K562 (cell line): Measurements from ENCODE around the gene CCDC34. TPM values are rescaled to one million over a fixed set of nuclear protein-coding genes. Genes with fewer than 3 reads are reported as not detected.

Experiments
- ATAC-seq: fragments of 200-7000 bp; cut with Tn5 transposase; 3 replicates; pipeline ENCODE4 v1.9.1; 2020; ENCODE audit warnings: moderate library complexity
- BruUV-seq: library from RNA; stranded (reverse); fragments of 400-500 nt; replicated peaks from 2 replicates; lab custom pipeline; 2021; lab: Mats Ljungman, UMichigan
- CTCF ChIA-PET: fragments of 300-600 bp; formaldehyde crosslinking; extraction: SDS; loops from one replicate; lab custom pipeline; 2021; ENCODE audit warnings: low intra/inter-chr PET ratio; lab: Yijun Ruan, JAX
- POLR2A ChIA-PET: fragments of 300-600, 350-650 bp; sonication (Branson Sonifier 250); formaldehyde crosslinking; extraction: SDS; loops from one replicate; lab custom pipeline; 2021; ENCODE audit warnings: antibody characterized with exemption, inconsistent platforms; lab: Yijun Ruan, JAX
- DNase-seq, 4 experiments: peaks; one replicate each; pipeline versions ENCODE4 v3.0.0 to v3.0.0-alpha.2; 2011 to 2018; ENCODE audit warnings: low spot score in 3 of 4, mixed read lengths in 3 of 4; ENCODE audit errors: extremely low read depth in 1 of 4
- FAIRE-seq: peaks from 2 replicates; lab custom pipeline; 2011; peaks lifted over from hg19 to GRCh38; lab: Jason Lieb, UNC
- H2AFZ ChIP-seq: 2 replicates; pipeline ENCODE4 v1.6.0; 2011; ENCODE audit warnings: low read depth, low read length, control low read depth, inconsistent platforms
- H3K27ac ChIP-seq: fragments of 200-600 bp; 3 replicates; pipeline ENCODE4 v1.8.0; 2011; ENCODE audit warnings: low read depth, mild to moderate bottlenecking, control low read depth, inconsistent platforms, low read length, moderate library complexity, mixed read lengths; ENCODE audit errors: extremely low read depth
- H3K27me3 ChIP-seq, 2 experiments: fragments of 300-600 bp in 1 of 2; 2 replicates in 1 of 2; 3 replicates in 1 of 2; pipeline versions ENCODE4 v1.6.0 to v1.8.0; 2011; ENCODE audit warnings: inconsistent platforms in 2 of 2, low read length in 2 of 2, mild to moderate bottlenecking in 1 of 2, mixed read lengths in 1 of 2, moderate library complexity in 1 of 2; ENCODE audit not compliant: control insufficient read depth in 2 of 2, insufficient read depth in 2 of 2
- H3K36me3 ChIP-seq: fragments of 300-600 bp; 3 replicates; pipeline ENCODE4 v1.8.0; 2011; ENCODE audit warnings: mild to moderate bottlenecking, low read length, inconsistent platforms; ENCODE audit not compliant: control insufficient read depth, insufficient read depth
- H3K4me1 ChIP-seq, 2 experiments: fragments of 200-600 bp in 1 of 2; replicated peaks in 1 of 2; 2 replicates in 1 of 2; 3 replicates in 1 of 2; pipeline versions ENCODE4 v1.5.1 to v1.8.0; 2011; ENCODE audit warnings: inconsistent platforms in 2 of 2, low read length in 2 of 2, mild to moderate bottlenecking in 1 of 2, mixed read lengths in 1 of 2, moderate library complexity in 1 of 2; ENCODE audit not compliant: control insufficient read depth in 2 of 2, insufficient read depth in 2 of 2
- H3K4me2 ChIP-seq: 2 replicates; pipeline ENCODE4 v1.6.1; 2011; ENCODE audit warnings: low read length, control low read depth, inconsistent platforms, mixed read lengths; ENCODE audit not compliant: insufficient read depth
- H3K4me3 ChIP-seq: fragments of 200-600 bp; sonication (generic), shearing (Covaris generic); 2 replicates; pipeline ENCODE4 v1.5.1; 2016; ENCODE audit warnings: control low read depth, inconsistent platforms
- H3K79me2 ChIP-seq: fragments of 200-600 bp; 3 replicates; pipeline ENCODE4 v1.8.0; 2011; ENCODE audit warnings: low read length, inconsistent platforms; ENCODE audit not compliant: control insufficient read depth, insufficient read depth
- H3K9ac ChIP-seq, 2 experiments: 2 replicates each; pipeline versions ENCODE4 v1.6.0 to v1.6.1; 2011; ENCODE audit warnings: low read depth in 2 of 2, low read length in 2 of 2, control low read depth in 1 of 2, inconsistent platforms in 1 of 2, mild to moderate bottlenecking in 1 of 2, mixed read lengths in 1 of 2; ENCODE audit not compliant: insufficient read depth in 1 of 2
- H3K9me1 ChIP-seq: one replicate; pipeline ENCODE4 v1.6.0; 2011; ENCODE audit warnings: inconsistent platforms, mild to moderate bottlenecking, low read length, moderate library complexity; ENCODE audit not compliant: control insufficient read depth, insufficient read depth
- H3K9me3 ChIP-seq: replicated peaks from 2 replicates; pipeline ENCODE4 v1.5.1; 2011; ENCODE audit warnings: low read depth, low read length, inconsistent platforms; ENCODE audit not compliant: control insufficient read depth, insufficient read depth
- H4K20me1 ChIP-seq: replicated peaks from 2 replicates; pipeline ENCODE4 v1.6.1; 2011; ENCODE audit warnings: low read length, inconsistent platforms, mixed read lengths; ENCODE audit not compliant: control insufficient read depth, insufficient read depth
- CGGBP1 ChIP-seq: fragments of 250-450 bp; sonication (Bioruptor Pico); IDR thresholded peaks from 2 replicates; pipeline ENCODE4 v1.9.0; 2021; ENCODE audit warnings: mild to moderate bottlenecking
- KDM1A ChIP-seq, 2 experiments: fragments of 450-650 bp; IDR thresholded peaks; 2 replicates each; pipeline ENCODE4 v1.6.1; 2016; ENCODE audit warnings: mild to moderate bottlenecking in 2 of 2
- MAFG ChIP-seq: fragments of 450-650 bp; conservative IDR thresholded peaks from 2 replicates; pipeline ENCODE4 v1.6.1; 2016; ENCODE audit warnings: missing genetic modification characterization, missing compliant biosample characterization
- PCBP2 ChIP-seq: fragments of 200-400 bp; formaldehyde crosslinking; IDR thresholded peaks from 2 replicates; pipeline ENCODE4 v1.6.1; 2018; ENCODE audit warnings: low read length, low read depth, mild to moderate bottlenecking, moderate library complexity; ENCODE audit not compliant: poor library complexity, severe bottlenecking
- ZC3H8 ChIP-seq: fragments of 450-650 bp; IDR thresholded peaks from 2 replicates; pipeline ENCODE4 v1.6.1; 2017
- ZNF76 ChIP-seq: fragments of 250-450 bp; sonication (Bioruptor Pico); IDR thresholded peaks from 2 replicates; pipeline ENCODE4 v1.4.0; 2020; ENCODE audit warnings: mild to moderate bottlenecking, moderate library complexity, borderline replicate concordance
- WGBS: fragments of 100-300 bp; shearing (Covaris generic); methylation state at CpG from one replicate; pipeline ENCODE4 v1.1.6; 2016; ENCODE audit warnings: low coverage, mixed read lengths; ENCODE audit not compliant: insufficient coverage; ENCODE audit errors: missing lambda C conversion rate; 5-methylcytosine and 5-hydroxymethylcytosine counted together
- in situ Hi-C: fragments of 300-500 bp; cut with MboI; formaldehyde crosslinking; loops from 4 replicates; pipeline ENCODE4 v1.15.0; 2018; ENCODE audit warnings: inconsistent platforms, mixed read lengths
- intact Hi-C: fragments of 100-400 bp; cut with micrococcal nuclease; formaldehyde crosslinking; loops from 2 replicates; pipeline ENCODE4 v1.14.2; 2022
- polyA plus RNA-seq, 8 experiments: library from polyadenylated mRNA; depleted of rRNA in 4 of 8; stranded (reverse) in 5 of 8; unstranded in 3 of 8; fragments of >200 nt; fragmentation: Nextera tagmentation in 2 of 8; fragmentation: Illumina TruSeq in 1 of 8; extraction: Ambion mirVana in 2 of 8; extraction: Trizol in 1 of 8; gene quantifications; 2 replicates each; pipeline versions ENCODE4 v1.2.1 to v1.2.3, GENCODE V29; 2011 to 2014; ENCODE audit warnings: inconsistent platforms in 1 of 8, missing spikeins in 1 of 8
- total RNA-seq, 7 experiments: library from RNA; depleted of rRNA in 6 of 7; stranded (reverse); fragments of >200 nt in 6 of 7; fragmentation: Illumina TruSeq in 2 of 7; extraction: Trizol in 2 of 7; gene quantifications; 2 replicates each; pipeline versions ENCODE4 v1.2.1 to v1.2.3, GENCODE V29; 2011 to 2021; ENCODE audit warnings: low replicate concordance in 1 of 7
- TF ChIP-seq, protein P1 (sequence below): sonication (generic); IDR thresholded peaks from 2 replicates; pipeline ENCODE4 v1.6.1; 2016

Gene CCDC34
- total and polyA plus RNA-seq, 9 of the 15 experiments (the other 6 are each of a cell fraction or from before 2014, with no cell fraction given): 6.2 to 42.0 (median 15.7) TPM

- no peak for TF ChIP-seq ZNF76
- TF ChIP-seq KDM1A (IDR thresholded peaks at IDR 0.05): peak; percentile 50 to 60; a peak in 1 of 4 replicates
- TF ChIP-seq MAFG: peak; percentile 76
Measured at GRCh38 chr11:27363576-27364117, 632 bp upstream of the CCDC34 start (continued).

- ChIA-PET CTCF (no interaction called here), POLR2A (interaction anchor here (1.2 kb wide), 1 partner anchor 8 kb away, joined by 6 read pairs; no protein-coding TSS in a partner anchor)
- ATAC-seq (no peak), DNase-seq (no peak), FAIRE-seq (peak; percentile 62)
- H3K36me3 ChIP-seq: peaks cover 2% of the 10 kb centered on the region; the same call in 1 of the 3 replicates
- H3K4me2 ChIP-seq: peak overlapping the region; percentile 87
- no peak for TF ChIP-seq CGGBP1
- no peak for TF ChIP-seq PCBP2
- TF ChIP-seq ZC3H8: no peak
- TF ChIP-seq, protein P1, sequence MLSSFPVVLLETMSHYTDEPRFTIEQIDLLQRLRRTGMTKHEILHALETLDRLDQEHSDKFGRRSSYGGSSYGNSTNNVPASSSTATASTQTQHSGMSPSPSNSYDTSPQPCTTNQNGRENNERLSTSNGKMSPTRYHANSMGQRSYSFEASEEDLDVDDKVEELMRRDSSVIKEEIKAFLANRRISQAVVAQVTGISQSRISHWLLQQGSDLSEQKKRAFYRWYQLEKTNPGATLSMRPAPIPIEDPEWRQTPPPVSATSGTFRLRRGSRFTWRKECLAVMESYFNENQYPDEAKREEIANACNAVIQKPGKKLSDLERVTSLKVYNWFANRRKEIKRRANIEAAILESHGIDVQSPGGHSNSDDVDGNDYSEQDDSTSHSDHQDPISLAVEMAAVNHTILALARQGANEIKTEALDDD: 0 out of 2 replicates have a peak, but pooled peaks have one; percentile 29
- no peaks in the 10 kb centered on the region for H4K20me1 ChIP-seq
- no TSS peak for BruUV-seq
- peaks cover 11 to 24% of the 10 kb centered on the region in 2 experiments for H3K4me1 ChIP-seq
- peaks cover 14% of the 10 kb centered on the region; the same call in 2 of the 3 replicates for H3K79me2 ChIP-seq
- peak overlapping the region in 1 of 2 experiments; percentile 73; a peak in 2 of 4 replicates for H3K9ac ChIP-seq
- no peaks in the 10 kb centered on the region for H3K9me3 ChIP-seq
- H3K9me1 ChIP-seq: no peaks in the 10 kb centered on the region
- in situ Hi-C loops (loop anchor here (5.0 kb wide), 1 partner anchor 120 kb away; no protein-coding TSS in a partner anchor), intact Hi-C loops (no loop called here)
- H2AFZ ChIP-seq: peak overlapping the region; percentile 87
- 44% methylated on average over 8 of the region's 8 CpGs for WGBS
- H3K27ac ChIP-seq: no peak overlapping the region
- H3K27me3 ChIP-seq: no peaks in the 10 kb centered on the region
- H3K4me3 ChIP-seq: peak overlapping the region; percentile 67
Measured at GRCh38 chr11:27361649-27362431, 1.2 kb downstream of the CCDC34 start.
